Measurements from ENCODE around the gene ALX3.

GRCh38 chr1:110106013-110106941 lies 35.8 kb upstream of the ALX3 start:
- TF ChIP-seq, protein P1, sequence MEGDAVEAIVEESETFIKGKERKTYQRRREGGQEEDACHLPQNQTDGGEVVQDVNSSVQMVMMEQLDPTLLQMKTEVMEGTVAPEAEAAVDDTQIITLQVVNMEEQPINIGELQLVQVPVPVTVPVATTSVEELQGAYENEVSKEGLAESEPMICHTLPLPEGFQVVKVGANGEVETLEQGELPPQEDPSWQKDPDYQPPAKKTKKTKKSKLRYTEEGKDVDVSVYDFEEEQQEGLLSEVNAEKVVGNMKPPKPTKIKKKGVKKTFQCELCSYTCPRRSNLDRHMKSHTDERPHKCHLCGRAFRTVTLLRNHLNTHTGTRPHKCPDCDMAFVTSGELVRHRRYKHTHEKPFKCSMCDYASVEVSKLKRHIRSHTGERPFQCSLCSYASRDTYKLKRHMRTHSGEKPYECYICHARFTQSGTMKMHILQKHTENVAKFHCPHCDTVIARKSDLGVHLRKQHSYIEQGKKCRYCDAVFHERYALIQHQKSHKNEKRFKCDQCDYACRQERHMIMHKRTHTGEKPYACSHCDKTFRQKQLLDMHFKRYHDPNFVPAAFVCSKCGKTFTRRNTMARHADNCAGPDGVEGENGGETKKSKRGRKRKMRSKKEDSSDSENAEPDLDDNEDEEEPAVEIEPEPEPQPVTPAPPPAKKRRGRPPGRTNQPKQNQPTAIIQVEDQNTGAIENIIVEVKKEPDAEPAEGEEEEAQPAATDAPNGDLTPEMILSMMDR (IDR thresholded peaks at IDR 0.05): peak; percentile 51 to 86 (median 84)
- TF ChIP-seq POLR2A (IDR thresholded peaks at IDR 0.05): no peak
- no peak for TF ChIP-seq POLR2AphosphoS5 (IDR thresholded peaks at IDR 0.05)
